CD4-positive, alpha-beta T cell (primary cell): ENCODE results near the gene CDS2. TPM values are rescaled to one million over a fixed set of nuclear protein-coding genes. Genes with fewer than 3 reads are reported as not detected.

Experiments used
- ATAC-seq: fragments of 200-7000 bp; cut with Tn5 transposase; one replicate; pipeline ENCODE4 v1.10.0; 2022; ENCODE audit warnings: mild to moderate bottlenecking; ENCODE audit not compliant: poor library complexity
- CTCF ChIA-PET: fragments of 350-600 bp; sonication (Branson Sonifier 250); formaldehyde crosslinking; loops from one replicate; lab custom pipeline; 2021; ENCODE audit warnings: antibody characterized with exemption, inconsistent platforms; lab: Charles Lee
- POLR2A ChIA-PET: fragments of 350-600 bp; sonication (Branson Sonifier 250); formaldehyde crosslinking; loops from one replicate; lab custom pipeline; 2021; ENCODE audit warnings: antibody characterized with exemption, inconsistent platforms; lab: Charles Lee
- DNase-seq, 14 experiments: peaks; one replicate each; pipeline ENCODE4 v3.0.0-alpha.2; 2013 to 2020; ENCODE audit warnings: mixed read lengths in 2 of 14
- H3K27ac ChIP-seq, 2 donors: one replicate each; pipeline versions ENCODE4 v1.5.1 to v1.7.0; 2013; ENCODE audit warnings: low read length in 2 of 2, low read depth in 1 of 2, mild to moderate bottlenecking in 1 of 2
- H3K27me3 ChIP-seq, 2 experiments: 1 replicate in 1 of 2; 2 replicates in 1 of 2; pipeline versions ENCODE4 v1.6.1 to v1.7.0; 2013; ENCODE audit warnings: low read length in 2 of 2, control low read depth in 1 of 2, mild to moderate bottlenecking in 1 of 2, moderate library complexity in 1 of 2; ENCODE audit not compliant: insufficient read depth in 2 of 2, control insufficient read depth in 1 of 2
- H3K36me3 ChIP-seq: one replicate; pipeline ENCODE4 v1.6.1; 2013; ENCODE audit warnings: low read length, control low read depth; ENCODE audit not compliant: insufficient read depth
- H3K4me1 ChIP-seq: one replicate; pipeline ENCODE4 v1.6.1; 2013; ENCODE audit warnings: low read length, control low read depth; ENCODE audit not compliant: insufficient read depth
- H3K4me3 ChIP-seq: one replicate; pipeline ENCODE4 v1.5.1; 2013; ENCODE audit warnings: mild to moderate bottlenecking, low read length, moderate library complexity
- H3K9me3 ChIP-seq, 2 experiments: 1 replicate in 1 of 2; 2 replicates in 1 of 2; pipeline versions ENCODE4 v1.6.1 to v1.7.0; 2013; ENCODE audit warnings: low read length in 2 of 2, mild to moderate bottlenecking in 2 of 2, control low read depth in 1 of 2, moderate library complexity in 1 of 2; ENCODE audit not compliant: control insufficient read depth in 1 of 2, insufficient read depth in 1 of 2
- H3K27ac Mint-ChIP-seq: one replicate; pipeline ENCODE4 v1.8.0; 2020; ENCODE audit warnings: mixed read lengths
- H3K27me3 Mint-ChIP-seq: one replicate; pipeline ENCODE4 v1.8.0; 2021; ENCODE audit warnings: mixed read lengths
- H3K36me3 Mint-ChIP-seq: one replicate; pipeline ENCODE4 v1.8.0; 2021; ENCODE audit warnings: low read depth, mixed read lengths
- H3K4me1 Mint-ChIP-seq: one replicate; pipeline ENCODE4 v1.8.0; 2021; ENCODE audit warnings: low read depth, mixed read lengths
- H3K4me3 Mint-ChIP-seq: one replicate; pipeline ENCODE4 v1.8.0; 2020; ENCODE audit warnings: mild to moderate bottlenecking, mixed read lengths
- H3K9me3 Mint-ChIP-seq: one replicate; pipeline ENCODE4 v1.8.0; 2020; ENCODE audit warnings: mixed read lengths
- intact Hi-C, 2 experiments: fragments of 100-400 bp; cut with DNase I in 1 of 2; cut with micrococcal nuclease in 1 of 2; formaldehyde crosslinking; loops; one replicate each; pipeline versions ENCODE4 v1.15.1 to v1.9.0; 2023 to 2025; cut with DNase I, micrococcal nuclease
- total RNA-seq, 174 experiments: library from RNA in 2 of 174; stranded (reverse) in 2 of 174; gene quantifications; one replicate each; pipeline ENCODE4 v1.2.3 and lab custom pipeline; 2021 to 2026
- TF ChIP-seq, protein P1 (sequence below): fragments of 200-600 bp; IDR thresholded peaks from one replicate; pipeline ENCODE4 v1.8.0; 2022; ENCODE audit warnings: antibody characterized with exemption, mild to moderate bottlenecking

Gene CDS2
- total RNA-seq, 2 experiments from 2014 or later, result 62.4 to 65.0 TPM

DNA sequence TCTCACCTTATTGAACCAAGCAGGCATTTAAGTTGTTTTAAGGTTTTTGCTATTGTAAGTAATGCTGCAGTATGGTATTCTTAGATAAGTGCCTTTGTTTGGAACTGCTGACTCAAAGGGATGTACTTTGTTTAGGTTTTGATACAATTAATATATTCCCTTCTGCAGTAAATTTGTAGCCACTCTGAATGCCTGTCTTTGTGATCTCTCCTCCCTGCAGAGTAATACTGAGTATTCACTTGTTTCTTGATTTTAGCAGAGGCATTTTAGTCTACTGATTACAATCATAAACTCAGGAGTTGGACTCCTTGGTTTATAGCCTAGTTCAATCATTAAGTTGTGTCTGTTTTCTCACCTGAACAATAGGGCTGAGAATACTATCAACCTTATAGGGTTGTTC is 13.4 kb downstream of the CDS2 start:
- ChIA-PET CTCF (no interaction called here), POLR2A (interaction anchor here (0.6 kb wide), 1 partner anchor 9 kb away, joined by 3 read pairs; no protein-coding TSS in a partner anchor)
- TF ChIP-seq, protein P1, sequence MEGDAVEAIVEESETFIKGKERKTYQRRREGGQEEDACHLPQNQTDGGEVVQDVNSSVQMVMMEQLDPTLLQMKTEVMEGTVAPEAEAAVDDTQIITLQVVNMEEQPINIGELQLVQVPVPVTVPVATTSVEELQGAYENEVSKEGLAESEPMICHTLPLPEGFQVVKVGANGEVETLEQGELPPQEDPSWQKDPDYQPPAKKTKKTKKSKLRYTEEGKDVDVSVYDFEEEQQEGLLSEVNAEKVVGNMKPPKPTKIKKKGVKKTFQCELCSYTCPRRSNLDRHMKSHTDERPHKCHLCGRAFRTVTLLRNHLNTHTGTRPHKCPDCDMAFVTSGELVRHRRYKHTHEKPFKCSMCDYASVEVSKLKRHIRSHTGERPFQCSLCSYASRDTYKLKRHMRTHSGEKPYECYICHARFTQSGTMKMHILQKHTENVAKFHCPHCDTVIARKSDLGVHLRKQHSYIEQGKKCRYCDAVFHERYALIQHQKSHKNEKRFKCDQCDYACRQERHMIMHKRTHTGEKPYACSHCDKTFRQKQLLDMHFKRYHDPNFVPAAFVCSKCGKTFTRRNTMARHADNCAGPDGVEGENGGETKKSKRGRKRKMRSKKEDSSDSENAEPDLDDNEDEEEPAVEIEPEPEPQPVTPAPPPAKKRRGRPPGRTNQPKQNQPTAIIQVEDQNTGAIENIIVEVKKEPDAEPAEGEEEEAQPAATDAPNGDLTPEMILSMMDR, result no peak
- no peak overlapping the region for H3K27ac Mint-ChIP-seq
- no peaks in the 10 kb centered on the region for H3K9me3 Mint-ChIP-seq
- no peaks in the 10 kb centered on the region for H3K27me3 Mint-ChIP-seq
- no peak overlapping the region for H3K27ac ChIP-seq
- H3K4me1 Mint-ChIP-seq, result peaks cover 66% of the 10 kb centered on the region
- ATAC-seq (no peak), DNase-seq (no peak)
- H3K27me3 ChIP-seq, result no peaks in the 10 kb centered on the region
- H3K36me3 ChIP-seq, result peaks cover 15% of the 10 kb centered on the region
- H3K4me3 Mint-ChIP-seq, result no peak overlapping the region
- no peaks in the 10 kb centered on the region for H3K9me3 ChIP-seq
- peaks cover 8% of the 10 kb centered on the region for H3K4me1 ChIP-seq
- H3K4me3 ChIP-seq, result no peak overlapping the region
- peaks cover 32% of the 10 kb centered on the region for H3K36me3 Mint-ChIP-seq
- intact Hi-C loops, result no loop called here

DNA sequence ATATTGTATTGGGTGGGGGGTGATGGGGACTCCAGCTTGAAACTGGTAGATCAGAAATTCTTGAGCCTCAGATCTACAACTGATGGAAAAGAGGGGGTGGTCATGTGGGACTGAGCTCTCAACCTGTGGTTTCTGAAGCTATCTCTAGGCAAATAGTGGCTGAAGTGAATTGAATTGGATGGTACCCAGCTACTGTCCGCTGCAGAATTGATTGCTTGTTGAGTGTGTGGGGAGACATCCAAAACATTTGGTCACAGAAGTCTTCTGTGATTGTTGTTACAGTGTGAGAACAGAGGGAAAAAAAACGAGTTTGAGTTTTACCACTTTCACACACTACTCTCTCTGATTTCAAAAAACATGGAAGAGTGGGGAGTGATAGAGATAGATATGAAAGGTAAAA is 14.8 kb downstream of the CDS2 start:
- Histone ChIP-seq H3K36me3 (peaks cover 3% of the 10 kb centered on the region), H3K4me1 (peaks cover 12% of the 10 kb centered on the region), H3K9me3 (no peaks in the 10 kb centered on the region), H3K27me3 (no peaks in the 10 kb centered on the region), H3K27ac (no peak overlapping the region), H3K4me3 (no peak overlapping the region)
- intact Hi-C loops, result no loop called here
- H3K4me1 Mint-ChIP-seq, result peaks cover 64% of the 10 kb centered on the region
- DNase-seq (no peak), ATAC-seq (no peak)
- H3K9me3 Mint-ChIP-seq, result no peaks in the 10 kb centered on the region
- no peak overlapping the region for H3K4me3 Mint-ChIP-seq
- H3K36me3 Mint-ChIP-seq, result peaks cover 27% of the 10 kb centered on the region
- CTCF ChIA-PET, result no interaction called here
- H3K27me3 Mint-ChIP-seq, result no peaks in the 10 kb centered on the region
- POLR2A ChIA-PET, result no interaction called here
- no peak overlapping the region for H3K27ac Mint-ChIP-seq
- TF ChIP-seq, protein P1, result no peak

DNA sequence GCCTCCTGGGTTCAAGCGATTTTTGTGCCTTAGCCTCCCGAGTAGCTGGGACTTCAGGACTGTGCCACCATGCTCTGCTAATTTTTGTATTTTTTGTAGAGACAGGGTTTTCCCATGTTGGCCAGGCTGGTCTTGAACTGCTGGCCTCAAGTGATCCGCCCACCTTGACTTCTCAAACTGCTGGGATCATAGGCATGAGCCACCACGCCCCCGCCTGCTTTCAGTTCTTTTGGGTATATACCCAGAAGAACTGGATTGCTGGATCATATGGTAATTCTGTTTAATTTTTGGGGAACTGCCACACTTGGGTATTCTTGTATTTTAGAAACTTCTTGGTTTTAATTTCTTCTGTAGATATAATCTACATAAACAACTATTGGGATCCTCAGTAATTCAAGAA is 17.0 kb downstream of the CDS2 start:
- H3K4me1 Mint-ChIP-seq, result peaks cover 81% of the 10 kb centered on the region
- ChIA-PET POLR2A (no interaction called here), CTCF (interaction anchor here (0.6 kb wide), 1 partner anchor 101 kb away, joined by 3 read pairs; no protein-coding TSS in a partner anchor)
- H3K36me3 ChIP-seq, result peaks cover 3% of the 10 kb centered on the region
- no peaks in the 10 kb centered on the region for H3K27me3 Mint-ChIP-seq
- H3K9me3 ChIP-seq, result no peaks in the 10 kb centered on the region
- intact Hi-C loops, result no loop called here
- peaks cover 31% of the 10 kb centered on the region for H3K36me3 Mint-ChIP-seq
- DNase-seq, result no peak
- TF ChIP-seq, protein P1, result no peak
- ATAC-seq, result no peak
- H3K4me1 ChIP-seq, result peaks cover 15% of the 10 kb centered on the region
- H3K27ac ChIP-seq, result no peak overlapping the region
- H3K4me3 Mint-ChIP-seq, result no peak overlapping the region
- no peak overlapping the region for H3K4me3 ChIP-seq
- no peaks in the 10 kb centered on the region for H3K9me3 Mint-ChIP-seq
- no peak overlapping the region for H3K27ac Mint-ChIP-seq
- H3K27me3 ChIP-seq, result no peaks in the 10 kb centered on the region
